Dedifferentiated amniotic fluid mesenchymal stem cell (primary cell): ENCODE data around the gene AFG3L2.
"Not testable (repeated sequence)": the region's sequence is repeated elsewhere in the genome, so short reads cannot be mapped to it uniquely, and the experiment has no call there.

ENCODE experiments used
- DNase-seq: peaks from one replicate; pipeline ENCODE4 v3.0.0-alpha.2; 2016; ENCODE audit errors: extremely low spot score

AFG3L2 gene

GRCh38 chr18:12376754-12377555 is at the start of gene AFG3L2:
TSS of gene AFG3L2 (minus strand) at chr18:12377227. CDS start at chr18:12377082, 145 bp downstream.
- DNase-seq, result peak; percentile 99

GRCh38 chr18:12424252-12424651 is 47.2 kb upstream of the AFG3L2 start:
- DNase-seq, result no peak

GRCh38 chr18:12423820-12424219 is 46.8 kb upstream of the AFG3L2 start:
- DNase-seq, result no peak

- no peak for DNase-seq
Measured at GRCh38 chr18:12423393-12423792, 46.4 kb upstream of the AFG3L2 start.

- no peak for DNase-seq
Measured at GRCh38 chr18:12422936-12423335, 45.9 kb upstream of the AFG3L2 start.

GRCh38 chr18:12421732-12422131 is 44.7 kb upstream of the AFG3L2 start:
- DNase-seq, result no peak

GRCh38 chr18:12420821-12421421 is 43.9 kb upstream of the AFG3L2 start:
- no peak for DNase-seq

GRCh38 chr18:12417687-12418086 is 40.7 kb upstream of the AFG3L2 start:
- no peak for DNase-seq

GRCh38 chr18:12416098-12416729 is 39.2 kb upstream of the AFG3L2 start:
- no peak for DNase-seq

GRCh38 chr18:12411456-12411855 is 34.4 kb upstream of the AFG3L2 start:
- no peak for DNase-seq

GRCh38 chr18:12410747-12411146 is 33.7 kb upstream of the AFG3L2 start:
- DNase-seq, result not testable (repeated sequence)

GRCh38 chr18:12410081-12410481 is 33.1 kb upstream of the AFG3L2 start:
- no peak for DNase-seq

- no peak for DNase-seq
Measured at GRCh38 chr18:12409469-12409868, 32.4 kb upstream of the AFG3L2 start.

- peak; percentile 18 for DNase-seq
Measured at GRCh38 chr18:12408247-12408869, 31.3 kb upstream of the AFG3L2 start.

GRCh38 chr18:12406371-12407111 is 29.5 kb upstream of the AFG3L2 start:
- no peak for DNase-seq

GRCh38 chr18:12405066-12405465 is 28.0 kb upstream of the AFG3L2 start:
- DNase-seq, result peak; percentile 13

- peak; percentile 78 for DNase-seq
Measured at GRCh38 chr18:12403601-12404506, 26.8 kb upstream of the AFG3L2 start.

- DNase-seq, result no peak
Measured at GRCh38 chr18:12401881-12402280, 24.9 kb upstream of the AFG3L2 start.

GRCh38 chr18:12399231-12399630 is 22.2 kb upstream of the AFG3L2 start:
- DNase-seq, result no peak

- DNase-seq, result no peak
Measured at GRCh38 chr18:12398625-12399024, 21.6 kb upstream of the AFG3L2 start.

GRCh38 chr18:12397793-12398192 is 20.8 kb upstream of the AFG3L2 start:
- DNase-seq, result no peak
